ENCODE results near the gene ASPSCR1. TPM values are rescaled to one million over a fixed set of nuclear protein-coding genes. Genes with fewer than 3 reads are reported as not detected.
A peak's percentile ranks its signal among the peaks of the same experiment; 100 is the strongest.

ASPSCR1 gene
- total and polyA plus RNA-seq, 9 of the 15 experiments (the other 6 are each of a cell fraction or from before 2014, with no cell fraction given): 0.90 to 36.9 (median 11.6) TPM

GRCh38 chr17:81927653-81928543 is 49.5 kb upstream of the ASPSCR1 start, which contains the start of gene MAFG (continued):
- TF ChIP-seq ZNF695 (CRISPR knock-in tag; IDR thresholded peaks at IDR 0.05) (no peak), SREBF2 (CRISPR knock-in tag; IDR thresholded peaks at IDR 0.05) (no peak), NFE2 (IDR thresholded peaks at IDR 0.05; ENCODE audit: low read depth) (no peak), ZNF644 (tag; IDR thresholded peaks at IDR 0.05; ENCODE audit: low read depth) (no peak), ZFP36 (IDR thresholded peaks at IDR 0.05; ENCODE audit: low read depth, low read length, partially characterized antibody) (no peak), SIN3A (IDR thresholded peaks at IDR 0.05; ENCODE audit: borderline replicate concordance in 2 of 2, control insufficient read depth in 1 of 2, low read depth in 2 of 2, low read length in 2 of 2) (peak; percentile 55 to 61; a peak in 2 of 4 replicates), ZNF668 (CRISPR knock-in tag; IDR thresholded peaks at IDR 0.05) (no peak), NCOA2 (IDR thresholded peaks at IDR 0.05; ENCODE audit: partially characterized antibody in 2 of 2) (no peak), CEBPZ (IDR thresholded peaks at IDR 0.05; ENCODE audit: borderline replicate concordance, low read depth, low read length) (no peak), ZNF444 (CRISPR knock-in tag; IDR thresholded peaks at IDR 0.05) (no peak), MCM5 (IDR thresholded peaks at IDR 0.05; ENCODE audit: low read depth) (no peak), ZNF282 (CRISPR knock-in tag; IDR thresholded peaks at IDR 0.05) (no peak), FOXA3 (CRISPR knock-in tag; conservative IDR thresholded peaks at IDR 0.05 in 1 of 2, IDR thresholded peaks at IDR 0.05 in 1 of 2) (no peak; a peak in 1 of 4 replicates)
- TF ChIP-seq, protein P1, sequence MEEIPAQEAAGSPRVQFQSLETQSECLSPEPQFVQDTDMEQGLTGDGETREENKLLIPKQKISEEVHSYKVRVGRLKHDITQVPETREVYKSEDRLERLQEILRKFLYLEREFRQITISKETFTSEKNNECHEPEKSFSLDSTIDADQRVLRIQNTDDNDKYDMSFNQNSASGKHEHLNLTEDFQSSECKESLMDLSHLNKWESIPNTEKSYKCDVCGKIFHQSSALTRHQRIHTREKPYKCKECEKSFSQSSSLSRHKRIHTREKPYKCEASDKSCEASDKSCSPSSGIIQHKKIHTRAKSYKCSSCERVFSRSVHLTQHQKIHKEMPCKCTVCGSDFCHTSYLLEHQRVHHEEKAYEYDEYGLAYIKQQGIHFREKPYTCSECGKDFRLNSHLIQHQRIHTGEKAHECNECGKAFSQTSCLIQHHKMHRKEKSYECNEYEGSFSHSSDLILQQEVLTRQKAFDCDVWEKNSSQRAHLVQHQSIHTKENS (CRISPR knock-in tag; IDR thresholded peaks at IDR 0.05): no peak
- TF ChIP-seq, protein P2, sequence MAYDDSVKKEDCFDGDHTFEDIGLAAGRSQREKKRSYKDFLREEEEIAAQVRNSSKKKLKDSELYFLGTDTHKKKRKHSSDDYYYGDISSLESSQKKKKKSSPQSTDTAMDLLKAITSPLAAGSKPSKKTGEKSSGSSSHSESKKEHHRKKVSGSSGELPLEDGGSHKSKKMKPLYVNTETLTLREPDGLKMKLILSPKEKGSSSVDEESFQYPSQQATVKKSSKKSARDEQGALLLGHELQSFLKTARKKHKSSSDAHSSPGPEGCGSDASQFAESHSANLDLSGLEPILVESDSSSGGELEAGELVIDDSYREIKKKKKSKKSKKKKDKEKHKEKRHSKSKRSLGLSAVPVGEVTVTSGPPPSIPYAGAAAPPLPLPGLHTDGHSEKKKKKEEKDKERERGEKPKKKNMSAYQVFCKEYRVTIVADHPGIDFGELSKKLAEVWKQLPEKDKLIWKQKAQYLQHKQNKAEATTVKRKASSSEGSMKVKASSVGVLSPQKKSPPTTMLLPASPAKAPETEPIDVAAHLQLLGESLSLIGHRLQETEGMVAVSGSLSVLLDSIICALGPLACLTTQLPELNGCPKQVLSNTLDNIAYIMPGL (CRISPR knock-in tag; IDR thresholded peaks at IDR 0.05): no peak
- TF ChIP-seq, protein P3, sequence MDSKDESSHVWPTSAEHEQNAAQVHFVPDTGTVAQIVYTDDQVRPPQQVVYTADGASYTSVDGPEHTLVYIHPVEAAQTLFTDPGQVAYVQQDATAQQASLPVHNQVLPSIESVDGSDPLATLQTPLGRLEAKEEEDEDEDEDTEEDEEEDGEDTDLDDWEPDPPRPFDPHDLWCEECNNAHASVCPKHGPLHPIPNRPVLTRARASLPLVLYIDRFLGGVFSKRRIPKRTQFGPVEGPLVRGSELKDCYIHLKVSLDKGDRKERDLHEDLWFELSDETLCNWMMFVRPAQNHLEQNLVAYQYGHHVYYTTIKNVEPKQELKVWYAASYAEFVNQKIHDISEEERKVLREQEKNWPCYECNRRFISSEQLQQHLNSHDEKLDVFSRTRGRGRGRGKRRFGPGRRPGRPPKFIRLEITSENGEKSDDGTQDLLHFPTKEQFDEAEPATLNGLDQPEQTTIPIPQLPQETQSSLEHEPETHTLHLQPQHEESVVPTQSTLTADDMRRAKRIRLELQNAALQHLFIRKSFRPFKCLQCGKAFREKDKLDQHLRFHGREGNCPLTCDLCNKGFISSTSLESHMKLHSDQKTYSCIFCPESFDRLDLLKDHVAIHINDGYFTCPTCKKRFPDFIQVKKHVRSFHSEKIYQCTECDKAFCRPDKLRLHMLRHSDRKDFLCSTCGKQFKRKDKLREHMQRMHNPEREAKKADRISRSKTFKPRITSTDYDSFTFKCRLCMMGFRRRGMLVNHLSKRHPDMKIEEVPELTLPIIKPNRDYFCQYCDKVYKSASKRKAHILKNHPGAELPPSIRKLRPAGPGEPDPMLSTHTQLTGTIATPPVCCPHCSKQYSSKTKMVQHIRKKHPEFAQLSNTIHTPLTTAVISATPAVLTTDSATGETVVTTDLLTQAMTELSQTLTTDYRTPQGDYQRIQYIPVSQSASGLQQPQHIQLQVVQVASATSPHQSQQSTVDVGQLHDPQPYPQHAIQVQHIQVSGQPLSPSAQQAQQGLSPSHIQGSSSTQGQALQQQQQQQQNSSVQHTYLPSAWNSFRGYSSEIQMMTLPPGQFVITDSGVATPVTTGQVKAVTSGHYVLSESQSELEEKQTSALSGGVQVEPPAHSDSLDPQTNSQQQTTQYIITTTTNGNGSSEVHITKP (IDR thresholded peaks at IDR 0.05; ENCODE audit: partially characterized antibody): no peak

All from K562 (cell line).